ENCODE results near the gene COX14. TPM values are rescaled to one million over a fixed set of nuclear protein-coding genes. Genes with fewer than 3 reads are reported as not detected.
A peak's percentile ranks its signal among the peaks of the same experiment; 100 is the strongest.
"Not testable (repeated sequence)": the region's sequence is repeated elsewhere in the genome, so short reads cannot be mapped to it uniquely, and the experiment has no call there.

COX14 gene
- total RNA-seq, 1 donor from 2014 or later, result 37.9 TPM

GRCh38 chr12:50110127-50110761, 1.8 kb upstream of the COX14 start:
- ATAC-seq, result peak; percentile 2

GRCh38 chr12:50110762-50111351, 1.2 kb upstream of the COX14 start:
- peak; percentile 0 for ATAC-seq

- no peak for ATAC-seq
Observed at GRCh38 chr12:50111395-50111692, 692 bp upstream of the COX14 start.

- peak; percentile 0 for ATAC-seq
Observed at GRCh38 chr12:50112456-50113218, 601 bp downstream of the COX14 start.

- no peak for ATAC-seq
Observed at GRCh38 chr12:50117057-50117622, 5.1 kb downstream of the COX14 start.

GRCh38 chr12:50119387-50119786, 7.4 kb downstream of the COX14 start:
- no peak for ATAC-seq

GRCh38 chr12:50120521-50120920, 8.5 kb downstream of the COX14 start:
- no peak for ATAC-seq

- no peak for ATAC-seq
Observed at GRCh38 chr12:50120953-50121352, 8.9 kb downstream of the COX14 start.

GRCh38 chr12:50121641-50122040, 9.6 kb downstream of the COX14 start:
- ATAC-seq, result no peak

- ATAC-seq, result no peak
Observed at GRCh38 chr12:50123203-50123602, 11.2 kb downstream of the COX14 start.

GRCh38 chr12:50127546-50127945, 15.5 kb downstream of the COX14 start:
- peak; percentile 78 for ATAC-seq

GRCh38 chr12:50129290-50129689, 17.3 kb downstream of the COX14 start:
- ATAC-seq, result no peak

- ATAC-seq, result no peak
Observed at GRCh38 chr12:50132505-50133135, 20.6 kb downstream of the COX14 start.

GRCh38 chr12:50142993-50143392, 31.0 kb downstream of the COX14 start:
- no peak for ATAC-seq

GRCh38 chr12:50145439-50145838, 33.4 kb downstream of the COX14 start:
- no peak for ATAC-seq

GRCh38 chr12:50147281-50147680, 35.2 kb downstream of the COX14 start:
- no peak for ATAC-seq

GRCh38 chr12:50148011-50148410, 36.0 kb downstream of the COX14 start:
- ATAC-seq, result not testable (repeated sequence)

- no peak for ATAC-seq
Observed at GRCh38 chr12:50149311-50149710, 37.3 kb downstream of the COX14 start.

- ATAC-seq, result peak; percentile 68
Observed at GRCh38 chr12:50151047-50151687, 39.1 kb downstream of the COX14 start.

GRCh38 chr12:50154947-50155346, 42.9 kb downstream of the COX14 start:
- ATAC-seq, result not testable (repeated sequence)

GRCh38 chr12:50156641-50157040, 44.6 kb downstream of the COX14 start:
- ATAC-seq, result no peak

- no peak for ATAC-seq
Observed at GRCh38 chr12:50157259-50157658, 45.2 kb downstream of the COX14 start.

GRCh38 chr12:50160643-50161042, 48.6 kb downstream of the COX14 start:
- ATAC-seq, result no peak

All from esophagus mucosa (tissue), 1 donor.